Lower leg skin (tissue), 3 donors: ENCODE results near the gene PIGQ.

ENCODE experiments used
- POLR2A ChIP-seq, 2 donors: fragments of 450-650 bp; IDR thresholded peaks; one replicate each; pipeline ENCODE4 v1.6.1; 2016 to 2017; ENCODE audit warnings: antibody characterized with exemption in 2 of 2, mild to moderate bottlenecking in 1 of 2, moderate library complexity in 1 of 2
- TF ChIP-seq, protein P1 (sequence below), 3 donors: fragments of 450-650 bp; IDR thresholded peaks; one replicate each; pipeline ENCODE4 v1.5.1; 2016; ENCODE audit warnings: antibody characterized with exemption in 3 of 3, mild to moderate bottlenecking in 3 of 3, moderate library complexity in 2 of 3

GRCh38 chr16:609984-610383 is 40.2 kb downstream of the PIGQ start:
- TF ChIP-seq, protein P1, sequence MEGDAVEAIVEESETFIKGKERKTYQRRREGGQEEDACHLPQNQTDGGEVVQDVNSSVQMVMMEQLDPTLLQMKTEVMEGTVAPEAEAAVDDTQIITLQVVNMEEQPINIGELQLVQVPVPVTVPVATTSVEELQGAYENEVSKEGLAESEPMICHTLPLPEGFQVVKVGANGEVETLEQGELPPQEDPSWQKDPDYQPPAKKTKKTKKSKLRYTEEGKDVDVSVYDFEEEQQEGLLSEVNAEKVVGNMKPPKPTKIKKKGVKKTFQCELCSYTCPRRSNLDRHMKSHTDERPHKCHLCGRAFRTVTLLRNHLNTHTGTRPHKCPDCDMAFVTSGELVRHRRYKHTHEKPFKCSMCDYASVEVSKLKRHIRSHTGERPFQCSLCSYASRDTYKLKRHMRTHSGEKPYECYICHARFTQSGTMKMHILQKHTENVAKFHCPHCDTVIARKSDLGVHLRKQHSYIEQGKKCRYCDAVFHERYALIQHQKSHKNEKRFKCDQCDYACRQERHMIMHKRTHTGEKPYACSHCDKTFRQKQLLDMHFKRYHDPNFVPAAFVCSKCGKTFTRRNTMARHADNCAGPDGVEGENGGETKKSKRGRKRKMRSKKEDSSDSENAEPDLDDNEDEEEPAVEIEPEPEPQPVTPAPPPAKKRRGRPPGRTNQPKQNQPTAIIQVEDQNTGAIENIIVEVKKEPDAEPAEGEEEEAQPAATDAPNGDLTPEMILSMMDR (IDR thresholded peaks at IDR 0.05) = no peak
- no peak for TF ChIP-seq POLR2A (IDR thresholded peaks at IDR 0.05)
